NT2/D1 (cell line): ENCODE results near the gene RTF1.
"Not testable (repeated sequence)": the region's sequence is repeated elsewhere in the genome, so short reads cannot be mapped to it uniquely, and the experiment has no call there.

Experiments
- SUZ12 ChIP-seq: IDR thresholded peaks from 2 replicates; pipeline ENCODE4 v1.6.1; 2011; ENCODE audit not compliant: insufficient read length, insufficient read depth; ENCODE audit errors: extremely low read depth
- YY1 ChIP-seq: IDR thresholded peaks from 2 replicates; pipeline ENCODE4 v1.6.1; 2011; ENCODE audit not compliant: insufficient read length, insufficient read depth
- ZNF274 ChIP-seq: IDR thresholded peaks from 2 replicates; pipeline ENCODE4 v1.6.1; 2011; ENCODE audit warnings: mild to moderate bottlenecking, low read depth, low read length

DNA sequence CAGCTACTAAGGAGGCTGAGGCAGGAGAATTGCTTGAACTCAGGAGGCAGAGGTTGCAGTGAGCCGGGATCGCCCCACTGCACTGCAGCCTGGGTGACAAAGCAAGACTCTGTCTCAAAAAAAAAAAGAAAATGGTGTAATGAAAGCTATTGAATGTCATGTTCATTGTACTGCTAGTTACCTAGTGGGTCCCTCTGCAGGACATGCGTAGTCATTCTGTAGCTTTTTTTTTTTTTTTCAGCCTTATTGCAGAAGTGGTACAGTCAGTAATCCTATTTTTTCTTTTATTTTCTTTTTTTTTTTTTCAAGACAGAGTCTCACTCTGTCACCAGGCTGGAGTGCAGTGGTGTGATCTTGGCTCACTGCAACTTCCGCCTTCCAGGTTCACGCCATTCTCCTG is 21.9 kb downstream of the RTF1 start:
- TF ChIP-seq YY1, ZNF274, SUZ12: not testable (repeated sequence)
